ENCODE measurements around the gene RAB11FIP4.

DNA sequence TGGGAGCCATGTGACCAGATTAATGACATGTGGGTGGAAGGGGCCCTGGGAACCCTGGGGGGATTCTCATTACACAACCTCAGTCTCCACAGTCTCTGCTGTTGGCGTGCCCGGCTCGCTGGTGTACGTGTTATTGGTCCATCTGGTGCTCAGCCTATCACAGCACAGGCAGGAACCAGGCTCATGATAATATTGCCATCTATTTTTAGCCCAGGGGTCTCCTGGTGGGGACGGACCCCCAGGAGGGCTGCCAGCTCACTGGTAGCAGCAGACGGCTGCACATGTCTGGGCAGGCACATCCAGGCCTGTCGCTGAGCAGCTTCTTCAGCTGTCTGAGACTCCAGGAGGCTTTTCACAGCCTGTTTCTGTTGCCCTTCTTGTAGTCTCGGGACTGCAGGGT lies 123.8 kb downstream of the RAB11FIP4 start:
- TF ChIP-seq, protein P1, sequence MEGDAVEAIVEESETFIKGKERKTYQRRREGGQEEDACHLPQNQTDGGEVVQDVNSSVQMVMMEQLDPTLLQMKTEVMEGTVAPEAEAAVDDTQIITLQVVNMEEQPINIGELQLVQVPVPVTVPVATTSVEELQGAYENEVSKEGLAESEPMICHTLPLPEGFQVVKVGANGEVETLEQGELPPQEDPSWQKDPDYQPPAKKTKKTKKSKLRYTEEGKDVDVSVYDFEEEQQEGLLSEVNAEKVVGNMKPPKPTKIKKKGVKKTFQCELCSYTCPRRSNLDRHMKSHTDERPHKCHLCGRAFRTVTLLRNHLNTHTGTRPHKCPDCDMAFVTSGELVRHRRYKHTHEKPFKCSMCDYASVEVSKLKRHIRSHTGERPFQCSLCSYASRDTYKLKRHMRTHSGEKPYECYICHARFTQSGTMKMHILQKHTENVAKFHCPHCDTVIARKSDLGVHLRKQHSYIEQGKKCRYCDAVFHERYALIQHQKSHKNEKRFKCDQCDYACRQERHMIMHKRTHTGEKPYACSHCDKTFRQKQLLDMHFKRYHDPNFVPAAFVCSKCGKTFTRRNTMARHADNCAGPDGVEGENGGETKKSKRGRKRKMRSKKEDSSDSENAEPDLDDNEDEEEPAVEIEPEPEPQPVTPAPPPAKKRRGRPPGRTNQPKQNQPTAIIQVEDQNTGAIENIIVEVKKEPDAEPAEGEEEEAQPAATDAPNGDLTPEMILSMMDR (IDR thresholded peaks at IDR 0.05): no peak
- TF ChIP-seq POLR2A (IDR thresholded peaks at IDR 0.05): no peak

Data from prostate gland (tissue), 2 donors.